Endothelial cell of umbilical vein (primary cell): ENCODE measurements around the gene DNMT3B. TPM values are rescaled to one million over a fixed set of nuclear protein-coding genes. Genes with fewer than 3 reads are reported as not detected.

Experiments used
- BruUV-seq: library from RNA; stranded (reverse); fragments of 400-500 nt; replicated peaks from 2 replicates; lab custom pipeline; 2021; lab: Mats Ljungman, UMichigan
- CTCF ChIA-PET: fragments of 300-600, 350-600 bp; sonication (Branson Sonifier 250); formaldehyde crosslinking; loops from one replicate; lab custom pipeline; 2021; ENCODE audit warnings: antibody characterized with exemption, inconsistent platforms; lab: Charles Lee
- POLR2A ChIA-PET: fragments of 300-600, 350-600 bp; sonication (Branson Sonifier 250); formaldehyde crosslinking; loops from one replicate; lab custom pipeline; 2021; ENCODE audit warnings: antibody characterized with exemption, inconsistent platforms; lab: Charles Lee
- DNase-seq: peaks from one replicate; pipeline ENCODE4 v3.0.0-alpha.2; 2011; ENCODE audit warnings: low read depth, low spot score
- FAIRE-seq: peaks from 2 replicates; lab custom pipeline; 2011; peaks lifted over from hg19 to GRCh38; lab: Jason Lieb, UNC
- H2AFZ ChIP-seq: 2 replicates; pipeline ENCODE4 v1.6.0; 2012; ENCODE audit warnings: low read depth, low read length, control low read depth, inconsistent platforms
- H3K27ac ChIP-seq: 2 replicates; pipeline ENCODE4 v1.5.1; 2011; ENCODE audit warnings: low read depth, mild to moderate bottlenecking, control low read depth, low read length, moderate library complexity; ENCODE audit not compliant: insufficient read depth
- H3K27me3 ChIP-seq, 2 experiments: 2 replicates each; pipeline versions ENCODE4 v1.6.0 to v1.6.1; 2011; ENCODE audit warnings: low read length in 2 of 2, mixed read lengths in 1 of 2; ENCODE audit not compliant: control insufficient read depth in 2 of 2, insufficient read depth in 2 of 2
- H3K36me3 ChIP-seq, 2 experiments: 2 replicates in 1 of 2; 3 replicates in 1 of 2; pipeline ENCODE4 v1.5.1; 2011; ENCODE audit warnings: low read length in 2 of 2, mild to moderate bottlenecking in 1 of 2, moderate library complexity in 1 of 2; ENCODE audit not compliant: control insufficient read depth in 2 of 2, insufficient read depth in 2 of 2; ENCODE audit errors: extremely low read depth in 1 of 2
- H3K4me1 ChIP-seq: 3 replicates; pipeline ENCODE4 v1.5.1; 2011; ENCODE audit warnings: mild to moderate bottlenecking, low read length; ENCODE audit not compliant: control insufficient read depth, insufficient read depth; ENCODE audit errors: extremely low read depth
- H3K4me2 ChIP-seq: 2 replicates; pipeline ENCODE4 v1.6.1; 2011; ENCODE audit warnings: low read length, control low read depth, mixed read lengths; ENCODE audit not compliant: insufficient read depth
- H3K4me3 ChIP-seq, 3 experiments: fragments of 200-600 bp in 1 of 3; sonication (generic), shearing (Covaris generic) in 1 of 3; replicated peaks in 1 of 3; 2 replicates each; pipeline ENCODE4 v1.5.1; 2011 to 2016; ENCODE audit warnings: control low read depth in 3 of 3, low read length in 3 of 3, mild to moderate bottlenecking in 2 of 3, inconsistent platforms in 1 of 3, low read depth in 1 of 3, moderate library complexity in 1 of 3; ENCODE audit not compliant: insufficient read depth in 1 of 3
- H3K79me2 ChIP-seq: 2 replicates; pipeline ENCODE4 v1.6.0; 2012; ENCODE audit warnings: low read length, inconsistent platforms; ENCODE audit not compliant: control insufficient read depth, insufficient read depth
- H3K9ac ChIP-seq: replicated peaks from 2 replicates; pipeline ENCODE3; 2011; ENCODE audit warnings: low read length, control low read depth; ENCODE audit not compliant: insufficient read depth; ENCODE audit errors: extremely low read depth
- H3K9me1 ChIP-seq: replicated peaks from 3 replicates; pipeline ENCODE4 v1.6.0; 2011; ENCODE audit warnings: mild to moderate bottlenecking, low read length; ENCODE audit not compliant: control insufficient read depth, insufficient read depth; ENCODE audit errors: extremely low read depth
- H3K9me3 ChIP-seq: replicated peaks from 2 replicates; pipeline ENCODE4 v1.5.1; 2012; ENCODE audit warnings: low read length, inconsistent platforms; ENCODE audit not compliant: control insufficient read depth, insufficient read depth
- H4K20me1 ChIP-seq: replicated peaks from 2 replicates; pipeline ENCODE3; 2011; ENCODE audit warnings: mild to moderate bottlenecking, low read length; ENCODE audit not compliant: control insufficient read depth, insufficient read depth; ENCODE audit errors: extremely low read depth
- CTCF ChIP-seq, 2 donors: IDR thresholded peaks; 1 replicate in 1 of 2; 2 replicates in 1 of 2; pipeline ENCODE4 v1.5.1; 2011; ENCODE audit warnings: low read length in 2 of 2, mild to moderate bottlenecking in 2 of 2, moderate library complexity in 2 of 2, control low read depth in 1 of 2, inconsistent platforms in 1 of 2, low read depth in 1 of 2; ENCODE audit not compliant: insufficient read depth in 1 of 2; ENCODE audit errors: extremely low read depth in 1 of 2
- EZH2 ChIP-seq: IDR thresholded peaks from 2 replicates; pipeline ENCODE4 v1.6.1; 2012; ENCODE audit warnings: borderline replicate concordance, low read depth, mild to moderate bottlenecking, moderate library complexity, low read length, inconsistent platforms; ENCODE audit not compliant: severe bottlenecking
- FOS ChIP-seq: IDR thresholded peaks from 2 replicates; pipeline ENCODE4 v1.6.1; 2011; ENCODE audit warnings: mild to moderate bottlenecking, low read length, moderate library complexity, borderline replicate concordance; ENCODE audit not compliant: insufficient read depth
- GATA2 ChIP-seq: IDR thresholded peaks from 2 replicates; pipeline ENCODE4 v1.7.0; 2011; ENCODE audit warnings: low read depth, mild to moderate bottlenecking, moderate library complexity, mixed read lengths, low read length; ENCODE audit not compliant: insufficient read length, insufficient read depth
- JUN ChIP-seq: IDR thresholded peaks from 2 replicates; pipeline ENCODE4 v1.6.1; 2011; ENCODE audit warnings: borderline replicate concordance, low read depth; ENCODE audit not compliant: insufficient read length, insufficient read depth
- MAX ChIP-seq: IDR thresholded peaks from 2 replicates; pipeline ENCODE4 v1.6.1; 2011; ENCODE audit not compliant: insufficient read depth, insufficient read length
- MYC ChIP-seq: IDR thresholded peaks from one replicate; pipeline ENCODE4 v1.6.1; 2011; ENCODE audit warnings: mild to moderate bottlenecking, low read depth, low read length
- POLR2A ChIP-seq: IDR thresholded peaks from 2 replicates; pipeline ENCODE4 v1.6.1; 2012; ENCODE audit warnings: low read depth, mild to moderate bottlenecking, control low read depth, low read length
- POLR2AphosphoS5 ChIP-seq: IDR thresholded peaks from 2 replicates; pipeline ENCODE4 v1.6.1; 2012; ENCODE audit warnings: low read depth, mild to moderate bottlenecking, control low read depth, low read length, moderate library complexity; ENCODE audit not compliant: insufficient read depth
- dilution Hi-C: fragments of 300-500 bp; cut with MboI; formaldehyde crosslinking; loops from one replicate; pipeline ENCODE4 v1.15.0; 2019; ENCODE audit warnings: low sequenced_read_pairs; ENCODE audit not compliant: extremely low pct_ligation_motif_present
- intact Hi-C: fragments of 100-400 bp; cut with micrococcal nuclease; formaldehyde crosslinking; loops from one replicate; pipeline ENCODE4 v1.10.0; 2022
- polyA plus RNA-seq, 4 experiments: library from polyadenylated mRNA; depleted of rRNA in 3 of 4; stranded (reverse) in 3 of 4; unstranded in 1 of 4; fragments of >200 nt; gene quantifications; 2 replicates each; pipeline versions ENCODE4 v1.2.1 to v1.2.3, GENCODE V29; 2011 to 2012; ENCODE audit warnings: missing spikeins in 1 of 4
- total RNA-seq: library from RNA; stranded (reverse); gene quantifications from 2 replicates; pipeline ENCODE4 v1.2.3, GENCODE V29; 2021

DNMT3B gene
- total and polyA plus RNA-seq, 2 donors (not counting 3 experiments of a cell fraction or from before 2014, with no cell fraction given) = 3.6 to 6.8 TPM

DNA sequence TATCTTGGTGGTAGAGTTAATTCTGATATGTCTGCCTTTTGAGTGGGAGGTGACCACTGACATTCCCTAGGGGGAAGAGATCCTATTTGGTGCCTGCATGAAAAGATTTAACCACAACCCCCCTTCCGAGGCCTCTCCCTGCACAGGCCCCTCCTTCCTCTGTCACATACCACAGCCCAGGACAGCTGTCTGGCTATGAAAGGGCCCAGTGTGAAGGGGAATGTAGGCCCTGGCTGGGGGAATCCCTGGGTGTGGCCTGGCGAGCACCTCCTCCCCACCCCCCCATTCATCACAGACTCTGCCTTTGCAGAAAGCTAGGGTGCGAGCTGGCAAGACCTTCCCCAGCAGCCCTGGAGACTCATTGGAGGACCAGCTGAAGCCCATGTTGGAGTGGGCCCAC lies 30.1 kb downstream of the DNMT3B start:
- H4K20me1 ChIP-seq = no peaks in the 10 kb centered on the region
- H3K9me1 ChIP-seq = no peaks in the 10 kb centered on the region
- ChIA-PET POLR2A (interaction anchor here (0.8 kb wide), 1 partner anchor 27 kb away, joined by 4 read pairs; the partner anchor contains the start of gene MAPRE1), CTCF (interaction anchor here (1.0 to 1.3 kb wide), 5 partner anchors 13 to 304 kb away, joined by 3 to 4 read pairs (median 3); no protein-coding TSS in a partner anchor)
- H3K9ac ChIP-seq = no peak overlapping the region
- TF ChIP-seq GATA2 (no peak), MYC (no peak), EZH2 (no peak), POLR2AphosphoS5 (no peak)
- no peak overlapping the region for H2AFZ ChIP-seq
- FAIRE-seq (no peak), DNase-seq (no peak)
- H3K27me3 ChIP-seq = no peaks in the 10 kb centered on the region
- no peak overlapping the region for H3K4me2 ChIP-seq
- no peaks in the 10 kb centered on the region for H3K9me3 ChIP-seq
- BruUV-seq = no TSS peak
- dilution Hi-C loops = no loop called here
- intact Hi-C loops = loop anchor here (5.0 kb wide), 1 partner anchor 215 kb away; the partner anchor contains the start of gene BPIFB2
- H3K4me1 ChIP-seq = peaks cover 10% of the 10 kb centered on the region
- peaks cover 0 to 2% of the 10 kb centered on the region in 2 experiments for H3K36me3 ChIP-seq
- H3K79me2 ChIP-seq = no peaks in the 10 kb centered on the region
- H3K27ac ChIP-seq = no peak overlapping the region
- no peak overlapping the region for H3K4me3 ChIP-seq

GRCh38 chr20:32792731-32793458 lies 30.7 kb downstream of the DNMT3B start:
- FAIRE-seq (no peak), DNase-seq (peak; percentile 12)
- Histone ChIP-seq H3K4me2 (peak overlapping the region; percentile 50), H3K9me3 (no peaks in the 10 kb centered on the region), H3K9me1 (no peaks in the 10 kb centered on the region), H3K27ac (no peak overlapping the region), H3K9ac (no peak overlapping the region), H2AFZ (peak overlapping the region; percentile 26), H3K4me3 (peak overlapping the region in 1 of 3 experiments; percentile 3), H3K36me3 (peaks cover 0 to 2% of the 10 kb centered on the region in 2 experiments), H4K20me1 (no peaks in the 10 kb centered on the region), H3K79me2 (no peaks in the 10 kb centered on the region), H3K27me3 (no peaks in the 10 kb centered on the region), H3K4me1 (peaks cover 10% of the 10 kb centered on the region)
- no TSS peak for BruUV-seq
- ChIA-PET CTCF (interaction anchor here (1.0 to 1.3 kb wide), 5 partner anchors 13 to 303 kb away, joined by 3 to 4 read pairs (median 3); no protein-coding TSS in a partner anchor), POLR2A (interaction anchor here (0.8 kb wide), 1 partner anchor 27 kb away, joined by 4 read pairs; the partner anchor contains the start of gene MAPRE1)
- TF ChIP-seq MYC (no peak), FOS (no peak), EZH2 (no peak), POLR2A (no peak), JUN (no peak), GATA2 (no peak), MAX (no peak), POLR2AphosphoS5 (no peak), CTCF (IDR thresholded peaks at IDR 0.05; ENCODE audit: extremely low read depth in 1 of 2, insufficient read depth in 1 of 2, low read depth in 1 of 2, low read length in 2 of 2) (no peak)
- intact Hi-C loops (loop anchor here (5.0 kb wide), 1 partner anchor 214 kb away; the partner anchor contains the start of gene BPIFB2), dilution Hi-C loops (no loop called here)
